Testis (tissue), 3 donors: ENCODE results near the gene GATA6. TPM values are rescaled to one million over a fixed set of nuclear protein-coding genes. Genes with fewer than 3 reads are reported as not detected.

Experiments
- DNase-seq: peaks from one replicate; pipeline ENCODE4 v3.0.0-alpha.2; 2019
- H3K27ac ChIP-seq, 2 donors: fragments of 200-600 bp; sonication (generic); one replicate each; pipeline ENCODE4 v1.5.1; 2019
- H3K27me3 ChIP-seq: fragments of 200-600 bp; sonication (generic); one replicate; pipeline ENCODE4 v1.5.1; 2019
- H3K36me3 ChIP-seq: fragments of 200-600 bp; sonication (generic); one replicate; pipeline ENCODE4 v1.5.1; 2017; ENCODE audit warnings: low read depth; ENCODE audit errors: missing control alignments
- H3K4me1 ChIP-seq: fragments of 200-600 bp; sonication (generic); one replicate; pipeline ENCODE4 v1.5.1; 2019
- H3K4me3 ChIP-seq, 2 donors: fragments of 200-600 bp; sonication (generic); one replicate each; pipeline ENCODE4 v1.5.1; 2017 to 2019
- H3K9me3 ChIP-seq: fragments of 200-600 bp; sonication (generic); one replicate; pipeline ENCODE4 v1.5.1; 2017
- POLR2A ChIP-seq: fragments of 450-650 bp; IDR thresholded peaks from one replicate; pipeline ENCODE4 v1.6.1; 2017; ENCODE audit warnings: antibody characterized with exemption, mild to moderate bottlenecking, moderate library complexity
- WGBS, 2 donors: methylation state at CpG; one replicate each; pipeline ENCODE4 v1.1.5; 2018; 5-methylcytosine and 5-hydroxymethylcytosine counted together
- intact Hi-C: fragments of 100-400 bp; cut with DNase I; formaldehyde crosslinking; loops from one replicate; pipeline ENCODE4 v1.15.1; 2023; ENCODE audit warnings: low total_unique reads
- polyA plus RNA-seq: library from polyadenylated mRNA; stranded (reverse); fragments of 350-450 nt; fragmentation: Illumina TruSeq; extraction: RNeasy Lipid Tissue Mini Kit (QIAGEN cat#74804); gene quantifications from one replicate; pipeline ENCODE4 v1.2.3, GENCODE V29; 2014; ENCODE audit warnings: low read depth, low replicate concordance; ENCODE audit not compliant: insufficient read depth
- total RNA-seq, 2 donors: library from RNA; depleted of rRNA; stranded (reverse); fragments of >200 nt; gene quantifications; one replicate each; pipeline ENCODE4 v1.2.3, GENCODE V29; 2016
- TF ChIP-seq, protein P1 (sequence below), 3 experiments: fragments of 450-650 bp in 2 of 3; fragments of 200-600 bp in 1 of 3; sonication (generic) in 1 of 3; IDR thresholded peaks; one replicate each; pipeline ENCODE4 v1.5.1; 2016 to 2019; ENCODE audit warnings: antibody characterized with exemption in 3 of 3, mild to moderate bottlenecking in 2 of 3, moderate library complexity in 1 of 3

Gene GATA6
- total and polyA plus RNA-seq, 3 donors from 2014 or later: 13.8 to 54.6 (median 50.5) TPM

DNA sequence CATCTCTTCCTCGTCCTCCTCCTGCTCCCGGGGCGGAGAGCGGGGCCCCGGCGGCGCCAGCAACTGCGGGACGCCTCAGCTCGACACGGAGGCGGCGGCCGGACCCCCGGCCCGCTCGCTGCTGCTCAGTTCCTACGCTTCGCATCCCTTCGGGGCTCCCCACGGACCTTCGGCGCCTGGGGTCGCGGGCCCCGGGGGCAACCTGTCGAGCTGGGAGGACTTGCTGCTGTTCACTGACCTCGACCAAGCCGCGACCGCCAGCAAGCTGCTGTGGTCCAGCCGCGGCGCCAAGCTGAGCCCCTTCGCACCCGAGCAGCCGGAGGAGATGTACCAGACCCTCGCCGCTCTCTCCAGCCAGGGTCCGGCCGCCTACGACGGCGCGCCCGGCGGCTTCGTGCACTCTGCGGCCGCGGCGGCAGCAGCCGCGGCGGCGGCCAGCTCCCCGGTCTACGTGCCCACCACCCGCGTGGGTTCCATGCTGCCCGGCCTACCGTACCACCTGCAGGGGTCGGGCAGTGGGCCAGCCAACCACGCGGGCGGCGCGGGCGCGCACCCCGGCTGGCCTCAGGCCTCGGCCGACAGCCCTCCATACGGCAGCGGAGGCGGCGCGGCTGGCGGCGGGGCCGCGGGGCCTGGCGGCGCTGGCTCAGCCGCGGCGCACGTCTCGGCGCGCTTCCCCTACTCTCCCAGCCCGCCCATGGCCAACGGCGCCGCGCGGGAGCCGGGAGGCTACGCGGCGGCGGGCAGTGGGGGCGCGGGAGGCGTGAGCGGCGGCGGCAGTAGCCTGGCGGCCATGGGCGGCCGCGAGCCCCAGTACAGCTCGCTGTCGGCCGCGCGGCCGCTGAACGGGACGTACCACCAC lies 2.1 kb downstream of the GATA6 start:
- Histone ChIP-seq H3K4me3 (peak overlapping the region; percentile 80), H3K4me1 (peaks cover 12% of the 10 kb centered on the region), H3K27ac (peak overlapping the region; percentile 89 to 97), H3K27me3 (peaks cover 3% of the 10 kb centered on the region), H3K9me3 (no peaks in the 10 kb centered on the region), H3K36me3 (no peaks in the 10 kb centered on the region)
- WGBS, 2 donors: 2% methylated on average over 103 of the region's 120 CpGs; no CpG with 5 or more reads in 1 of the 2 donors
- intact Hi-C loops: loop anchor here (5.0 to 10.0 kb wide), 2 partner anchors 176 to 177 kb away; no protein-coding TSS in a partner anchor
- DNase-seq: no peak
- TF ChIP-seq, protein P1, sequence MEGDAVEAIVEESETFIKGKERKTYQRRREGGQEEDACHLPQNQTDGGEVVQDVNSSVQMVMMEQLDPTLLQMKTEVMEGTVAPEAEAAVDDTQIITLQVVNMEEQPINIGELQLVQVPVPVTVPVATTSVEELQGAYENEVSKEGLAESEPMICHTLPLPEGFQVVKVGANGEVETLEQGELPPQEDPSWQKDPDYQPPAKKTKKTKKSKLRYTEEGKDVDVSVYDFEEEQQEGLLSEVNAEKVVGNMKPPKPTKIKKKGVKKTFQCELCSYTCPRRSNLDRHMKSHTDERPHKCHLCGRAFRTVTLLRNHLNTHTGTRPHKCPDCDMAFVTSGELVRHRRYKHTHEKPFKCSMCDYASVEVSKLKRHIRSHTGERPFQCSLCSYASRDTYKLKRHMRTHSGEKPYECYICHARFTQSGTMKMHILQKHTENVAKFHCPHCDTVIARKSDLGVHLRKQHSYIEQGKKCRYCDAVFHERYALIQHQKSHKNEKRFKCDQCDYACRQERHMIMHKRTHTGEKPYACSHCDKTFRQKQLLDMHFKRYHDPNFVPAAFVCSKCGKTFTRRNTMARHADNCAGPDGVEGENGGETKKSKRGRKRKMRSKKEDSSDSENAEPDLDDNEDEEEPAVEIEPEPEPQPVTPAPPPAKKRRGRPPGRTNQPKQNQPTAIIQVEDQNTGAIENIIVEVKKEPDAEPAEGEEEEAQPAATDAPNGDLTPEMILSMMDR (IDR thresholded peaks at IDR 0.05): no peak
- TF ChIP-seq POLR2A: no peak

DNA sequence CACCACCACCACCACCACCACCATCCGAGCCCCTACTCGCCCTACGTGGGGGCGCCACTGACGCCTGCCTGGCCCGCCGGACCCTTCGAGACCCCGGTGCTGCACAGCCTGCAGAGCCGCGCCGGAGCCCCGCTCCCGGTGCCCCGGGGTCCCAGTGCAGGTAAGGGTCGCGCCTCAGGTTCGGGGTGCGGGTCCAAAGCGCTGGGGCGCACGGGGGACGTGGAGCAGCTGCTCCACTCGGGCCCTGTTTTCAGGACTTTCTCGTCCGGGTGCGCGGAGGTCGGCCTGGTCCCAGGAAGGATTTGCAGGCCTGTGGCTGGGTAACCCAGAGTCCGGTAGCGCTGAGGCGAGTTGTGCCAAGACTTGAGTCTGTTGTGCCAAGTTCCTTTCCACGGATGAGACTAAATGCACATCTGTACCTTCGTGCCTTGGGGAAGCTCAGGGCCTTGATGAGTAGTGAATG lies 2.8 kb downstream of the GATA6 start:
- H3K4me3 ChIP-seq: peak overlapping the region; percentile 64 to 80
- 34 to 47% methylated on average over 25 to 28 of the region's 34 CpGs for WGBS, 2 donors
- H3K36me3 ChIP-seq: no peaks in the 10 kb centered on the region
- H3K27ac ChIP-seq: peak overlapping the region; percentile 75 to 97
- no peak for DNase-seq
- H3K4me1 ChIP-seq: peaks cover 12% of the 10 kb centered on the region
- intact Hi-C loops: loop anchor here (5.0 to 10.0 kb wide), 2 partner anchors 175 to 177 kb away; no protein-coding TSS in a partner anchor
- no peaks in the 10 kb centered on the region for H3K9me3 ChIP-seq
- no peak for TF ChIP-seq POLR2A
- TF ChIP-seq, protein P1 (IDR thresholded peaks at IDR 0.05): no peak
- H3K27me3 ChIP-seq: peaks cover under 1% of the 10 kb centered on the region

DNA sequence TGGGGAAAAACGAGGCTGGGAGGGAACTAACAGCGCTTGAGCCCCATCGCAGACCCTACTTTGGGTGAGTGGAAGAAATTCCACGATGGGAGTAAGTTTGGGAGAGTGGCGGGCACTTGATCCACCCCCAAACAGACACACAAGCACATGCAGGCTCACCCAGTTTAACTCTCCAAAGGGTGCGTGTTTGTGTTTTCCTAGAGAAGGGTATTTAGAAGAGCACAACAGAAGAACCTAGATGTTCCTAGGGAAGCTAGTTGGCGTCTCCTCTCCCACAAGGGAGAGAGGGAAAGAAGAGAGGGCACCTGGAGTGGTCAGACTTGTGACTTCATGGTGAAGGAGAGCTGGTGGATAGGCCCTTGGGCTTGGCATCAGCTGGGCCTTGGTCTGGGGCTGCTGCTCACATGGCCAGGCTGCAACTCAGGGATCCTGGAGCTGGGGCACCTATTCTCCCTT lies 3.2 kb downstream of the GATA6 start:
- intact Hi-C loops: loop anchor here (5.0 to 10.0 kb wide), 2 partner anchors 175 to 178 kb away; no protein-coding TSS in a partner anchor
- 31 to 40% methylated on average over 7 of the region's 7 CpGs for WGBS, 2 donors
- peak overlapping the region; percentile 75 to 97 for H3K27ac ChIP-seq
- DNase-seq: peak; percentile 56
- TF ChIP-seq, protein P1 (IDR thresholded peaks at IDR 0.05): no peak
- no peak for TF ChIP-seq POLR2A
- H3K4me3 ChIP-seq: peak overlapping the region; percentile 64 to 80
- no peaks in the 10 kb centered on the region for H3K36me3 ChIP-seq
- H3K27me3 ChIP-seq: no peaks in the 10 kb centered on the region
- H3K4me1 ChIP-seq: peaks cover 11% of the 10 kb centered on the region
- no peaks in the 10 kb centered on the region for H3K9me3 ChIP-seq

DNA sequence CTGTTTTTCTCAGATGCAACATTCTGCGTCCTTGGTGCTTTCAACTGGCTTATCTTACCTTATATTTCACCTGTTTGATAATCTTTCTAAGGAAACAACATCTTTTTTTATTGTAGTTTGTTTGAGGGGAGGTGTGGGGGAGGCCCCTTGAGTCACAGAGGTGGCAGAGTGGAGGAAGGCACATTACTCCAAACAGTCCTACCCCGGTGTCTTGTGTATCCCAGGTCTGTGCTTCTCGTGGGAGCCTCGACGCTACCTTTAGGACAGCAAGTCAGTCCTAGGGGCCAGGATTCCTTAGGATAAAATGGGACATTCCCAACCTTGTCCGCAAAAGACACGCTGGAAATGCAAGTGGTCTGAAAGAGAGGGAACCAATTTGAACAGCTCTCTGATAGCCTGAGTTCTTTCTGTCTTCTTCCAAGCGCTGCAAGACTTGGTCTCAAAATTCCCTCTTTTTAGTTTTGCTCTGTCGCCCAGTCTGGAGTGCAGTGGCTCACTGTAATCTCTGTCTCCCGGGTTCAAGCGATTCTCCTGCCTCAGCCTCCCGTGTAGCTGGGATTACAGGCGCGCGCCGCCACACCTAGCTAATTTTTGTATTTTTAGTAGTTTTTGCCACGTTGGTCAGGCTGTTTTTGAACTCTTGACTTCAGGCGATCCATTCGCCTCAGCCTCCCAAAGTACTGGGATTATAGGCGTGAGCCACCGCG lies 4.0 kb downstream of the GATA6 start:
- intact Hi-C loops: loop anchor here (5.0 to 10.0 kb wide), 2 partner anchors 174 to 179 kb away; no protein-coding TSS in a partner anchor
- Histone ChIP-seq H3K27me3 (no peaks in the 10 kb centered on the region), H3K4me1 (peaks cover 5% of the 10 kb centered on the region)

More for the DNA sequence above, 4.0 kb downstream of the GATA6 start:
- DNase-seq: no peak
- TF ChIP-seq, protein P1 (IDR thresholded peaks at IDR 0.05): no peak
- Histone ChIP-seq H3K27ac (peak overlapping the region; percentile 50 to 75), H3K9me3 (no peaks in the 10 kb centered on the region), H3K36me3 (no peaks in the 10 kb centered on the region), H3K4me3 (peak overlapping the region in 1 of 2 donors; percentile 64)
- WGBS, 2 donors: 51 to 63% methylated on average over 22 of the region's 22 CpGs
